CD4-positive, alpha-beta T cell treated with Interleukin-17A for 1 hour (primary cell): Measurements from ENCODE around the gene SMIM33.
"Not testable (repeated sequence)": the region's sequence is repeated elsewhere in the genome, so short reads cannot be mapped to it uniquely, and the experiment has no call there.

Experiments
- DNase-seq: peaks from one replicate; pipeline ENCODE4 v3.0.0-alpha.2; 2020

Gene SMIM33

DNA sequence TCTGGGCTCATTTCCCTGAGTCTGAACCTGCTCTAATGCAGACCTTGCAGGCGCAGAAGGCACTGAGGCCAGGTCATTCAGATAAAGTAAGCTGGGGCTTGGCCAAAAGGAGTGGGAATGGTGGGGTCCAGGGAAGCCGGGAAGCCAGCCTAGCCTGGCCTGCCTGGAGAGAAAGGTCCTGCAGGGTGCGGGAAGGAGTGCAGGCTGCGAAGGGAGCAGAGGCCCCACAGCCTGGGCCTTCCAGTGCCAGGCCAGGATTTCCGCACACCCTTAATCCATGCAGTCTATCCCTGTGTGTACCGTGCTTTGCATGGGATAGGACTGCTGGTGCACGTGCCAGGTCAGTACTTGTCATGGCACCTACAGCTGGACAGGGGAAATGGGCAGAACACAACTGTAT lies 15.4 kb downstream of the SMIM33 start:
- DNase-seq, result no peak

DNA sequence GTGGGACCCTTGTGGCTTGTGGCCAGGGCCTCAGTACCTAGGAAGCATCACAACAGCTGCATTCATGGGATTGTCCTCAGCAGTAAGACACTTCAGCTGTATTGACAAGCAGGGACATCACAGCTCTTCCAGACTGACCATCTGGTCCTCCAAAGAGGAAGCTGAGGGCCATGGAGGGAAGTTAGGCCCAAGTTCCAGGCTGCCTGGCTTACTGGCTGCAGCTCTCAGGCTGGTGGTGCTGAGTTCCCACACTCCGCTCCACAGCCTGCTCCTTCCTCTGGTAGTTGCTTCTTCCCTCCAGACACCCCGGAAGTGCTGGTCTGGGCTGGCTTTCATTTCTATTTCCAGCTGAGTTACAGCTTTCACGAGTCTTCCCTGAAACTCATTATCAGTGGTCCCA lies 17.5 kb downstream of the SMIM33 start:
- no peak for DNase-seq

GRCh38 chr5:139492700-139493192 lies 21.9 kb downstream of the SMIM33 start:
- no peak for DNase-seq

DNA sequence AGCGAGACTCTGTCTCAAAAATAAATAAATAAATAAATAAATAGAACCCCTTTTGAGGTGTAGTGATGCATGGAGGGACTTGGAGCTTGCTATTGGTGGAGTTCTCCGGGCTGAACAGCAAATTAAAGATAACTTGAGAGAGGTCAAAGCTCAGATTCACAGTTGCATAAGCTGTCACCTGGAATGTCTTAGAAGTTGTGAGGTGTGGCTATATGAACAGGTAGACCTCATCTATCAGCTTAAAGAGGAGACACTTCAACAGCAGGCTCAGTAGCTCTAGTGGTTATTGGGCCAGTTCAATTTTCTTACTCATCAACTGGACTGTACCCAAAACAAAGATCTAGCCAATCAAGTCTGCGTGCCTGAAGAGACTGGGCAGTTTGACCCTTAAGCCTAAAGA lies 23.5 kb downstream of the SMIM33 start:
- DNase-seq, result no peak

DNA sequence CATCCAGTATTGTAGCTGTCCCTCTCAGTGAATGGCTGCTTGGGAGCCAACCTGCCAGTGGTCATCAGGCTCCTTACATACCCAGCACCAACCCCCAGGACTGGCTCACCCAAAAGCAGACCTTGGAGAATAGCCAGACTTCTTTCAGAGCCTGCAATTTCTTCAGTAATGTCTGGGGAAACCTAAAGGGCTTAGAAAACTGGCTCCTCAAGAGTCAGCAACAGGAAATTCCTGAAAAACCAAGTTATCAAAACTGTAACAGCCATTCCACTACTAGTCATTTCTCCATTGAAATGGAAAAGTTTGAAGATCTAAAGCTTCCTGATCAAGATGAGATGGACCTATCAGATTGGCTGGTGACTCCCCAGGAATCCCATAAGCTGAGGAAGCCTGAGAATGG lies 24.0 kb downstream of the SMIM33 start:
- no peak for DNase-seq

DNA sequence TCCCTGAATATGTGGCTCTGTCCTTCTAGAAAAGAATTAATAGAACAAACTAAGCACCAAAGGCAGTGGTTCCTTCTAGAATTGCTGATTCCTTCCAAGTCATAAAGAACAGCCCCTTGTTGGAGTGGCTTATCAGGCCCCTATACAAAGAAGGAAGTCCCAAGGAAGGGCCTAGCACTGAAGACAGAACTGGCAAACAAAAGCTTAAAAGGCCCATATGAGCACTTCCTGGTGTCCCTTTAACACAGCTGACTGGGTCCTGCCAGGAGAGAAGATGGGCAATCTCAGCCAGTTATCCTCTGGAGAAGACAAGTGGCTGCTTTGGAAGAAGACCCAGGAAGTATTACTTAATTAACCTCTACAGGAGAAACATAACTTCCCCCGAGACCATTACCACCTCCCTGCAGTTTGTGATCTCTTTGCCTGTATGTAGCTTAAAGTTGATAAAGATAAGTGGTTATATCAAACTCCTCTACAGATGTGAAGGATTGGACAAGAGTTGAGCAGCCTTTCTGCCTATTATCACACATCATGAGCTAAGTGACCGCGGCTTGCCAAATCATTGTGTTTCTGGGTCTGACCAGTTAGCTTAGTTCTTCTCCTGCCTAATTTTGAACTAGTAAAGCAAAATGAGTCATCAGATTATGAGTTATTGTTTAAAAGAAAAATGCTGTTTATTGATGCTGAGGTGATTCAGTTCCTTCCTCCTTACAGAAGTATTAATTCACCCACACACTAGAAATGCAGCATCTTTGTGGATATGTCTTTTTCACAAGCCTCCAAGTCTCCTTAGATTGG lies 25.0 kb downstream of the SMIM33 start:
- no peak for DNase-seq

- no peak for DNase-seq
Observed at GRCh38 chr5:139501381-139501780, 30.6 kb downstream of the SMIM33 start.

DNA sequence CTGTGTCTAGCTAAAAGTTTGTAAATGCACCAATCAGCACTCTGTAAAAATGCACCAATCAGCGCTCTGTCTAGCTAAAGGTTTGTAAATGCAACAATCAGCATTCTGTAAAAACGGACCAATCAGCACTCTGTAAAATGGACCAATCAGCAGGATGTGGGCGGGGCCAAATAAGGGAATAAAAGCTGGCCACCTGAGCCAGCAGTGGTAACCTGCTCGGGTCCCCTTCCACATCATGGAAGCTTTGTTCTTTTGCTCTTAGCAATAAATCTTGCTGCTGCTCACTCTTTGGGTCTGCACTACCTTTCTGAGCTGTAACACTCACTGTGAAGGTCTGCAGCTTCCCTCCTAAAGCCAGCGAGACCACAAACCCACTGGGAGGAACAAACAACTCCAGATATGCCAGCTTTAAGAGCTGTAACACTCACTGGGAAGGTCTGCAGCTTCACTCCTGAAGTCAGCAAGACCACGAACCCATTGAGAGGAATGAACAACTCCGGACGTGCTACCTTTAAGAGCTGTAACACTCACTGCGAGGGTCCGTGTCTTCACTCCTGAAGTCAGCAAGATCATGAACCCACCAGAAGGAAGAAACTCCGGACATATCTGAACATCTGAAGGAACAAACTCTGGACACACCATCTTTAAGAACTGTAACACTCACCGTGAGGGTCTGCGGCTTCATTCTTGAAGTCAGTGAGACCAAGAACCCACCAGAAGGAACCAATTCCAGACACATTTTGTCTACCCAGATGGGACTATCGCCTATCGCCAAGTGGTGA lies 32.4 kb downstream of the SMIM33 start:
- not testable (repeated sequence) for DNase-seq

DNA sequence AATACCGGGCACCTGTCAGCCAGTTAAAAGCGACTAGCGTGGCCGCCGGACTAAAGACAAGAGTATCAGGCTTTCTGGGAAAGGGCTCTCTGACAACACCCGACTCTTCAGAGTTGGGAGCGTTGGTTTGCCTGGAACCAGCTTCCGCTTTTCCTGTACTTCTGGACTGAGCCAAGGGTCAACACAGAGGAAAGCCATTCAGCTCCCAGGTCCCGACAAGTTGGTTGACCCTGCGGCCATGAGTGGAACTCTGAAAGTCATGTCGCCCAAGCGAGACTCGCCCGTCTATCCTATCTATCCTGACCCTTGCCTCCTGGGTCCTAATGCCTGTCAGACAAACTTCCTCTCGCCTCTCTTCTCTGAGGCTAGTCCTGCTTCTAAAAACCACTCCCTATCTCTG lies 33.1 kb downstream of the SMIM33 start:
- not testable (repeated sequence) for DNase-seq

- DNase-seq, result not testable (repeated sequence)
Observed at GRCh38 chr5:139504722-139505121, 33.9 kb downstream of the SMIM33 start.

DNA sequence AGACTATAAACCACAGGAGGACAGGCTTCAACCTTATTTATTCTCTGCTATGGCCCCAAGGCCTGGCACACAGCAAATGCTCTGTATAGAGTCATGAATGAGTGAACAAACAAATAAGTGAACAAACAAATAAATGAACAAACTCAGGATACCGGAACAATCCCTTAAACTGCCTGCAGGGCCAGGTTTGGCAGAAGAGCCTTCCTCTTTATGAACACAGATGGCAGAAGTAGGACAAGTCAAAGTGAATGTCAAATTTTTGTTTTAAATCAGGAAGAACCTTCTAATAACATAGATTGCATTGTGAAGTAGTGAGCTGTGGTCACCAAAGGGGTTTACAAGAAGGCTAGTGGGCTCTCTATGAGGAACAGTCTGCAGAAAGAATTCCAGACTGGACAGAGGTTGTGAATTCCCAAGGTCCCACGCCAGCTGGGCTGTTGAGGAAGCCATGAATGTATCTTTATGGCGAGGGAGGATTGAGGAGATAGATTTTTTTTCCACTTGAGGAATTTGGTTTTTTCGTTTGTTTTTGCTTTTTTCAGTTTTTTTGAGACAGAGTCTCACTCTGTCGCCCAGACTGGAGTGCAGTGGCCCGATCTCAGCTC lies 42.1 kb downstream of the SMIM33 start:
- no peak for DNase-seq

GRCh38 chr5:139513434-139513833 lies 42.6 kb downstream of the SMIM33 start:
- DNase-seq, result peak; percentile 84

GRCh38 chr5:139513852-139514485 lies 43.2 kb downstream of the SMIM33 start:
- DNase-seq, result no peak

DNA sequence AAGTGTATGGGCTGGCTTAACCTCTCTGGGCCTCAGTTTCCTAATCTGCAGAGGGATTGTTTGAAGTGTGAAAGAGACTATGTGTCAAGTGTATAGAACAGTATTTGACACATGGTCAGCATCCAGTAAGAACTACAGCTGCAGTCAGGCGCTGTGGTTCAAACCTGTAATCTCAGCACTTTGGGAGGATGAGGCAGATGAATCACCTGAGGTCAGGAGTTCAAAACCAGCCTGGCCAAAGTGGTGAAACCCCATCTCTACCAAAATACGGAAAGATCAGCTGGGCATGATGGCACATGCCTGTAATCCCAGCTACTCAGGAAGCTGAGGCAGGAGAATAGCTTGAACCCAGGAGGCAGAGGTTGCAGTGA lies 43.7 kb downstream of the SMIM33 start:
- no peak for DNase-seq

GRCh38 chr5:139517683-139518564 lies 47.1 kb downstream of the SMIM33 start:
- DNase-seq, result peak; percentile 90
